Retinal pigment epithelial cell (primary cell): Measurements from ENCODE around the gene MAPK1IP1L.

Source experiments
- DNase-seq: peaks from one replicate; pipeline ENCODE4 v3.0.0-alpha.2; 2010; ENCODE audit warnings: low read depth
- H3K4me3 ChIP-seq: 2 replicates; pipeline ENCODE4 v1.5.1; 2011; ENCODE audit warnings: mild to moderate bottlenecking, low read length, control low read depth, moderate library complexity
- TF ChIP-seq, protein P1 (sequence below): conservative IDR thresholded peaks from 2 replicates; pipeline ENCODE4 v1.5.1; 2011; ENCODE audit warnings: low read depth, low read length, control low read depth, inconsistent platforms

MAPK1IP1L gene

DNA sequence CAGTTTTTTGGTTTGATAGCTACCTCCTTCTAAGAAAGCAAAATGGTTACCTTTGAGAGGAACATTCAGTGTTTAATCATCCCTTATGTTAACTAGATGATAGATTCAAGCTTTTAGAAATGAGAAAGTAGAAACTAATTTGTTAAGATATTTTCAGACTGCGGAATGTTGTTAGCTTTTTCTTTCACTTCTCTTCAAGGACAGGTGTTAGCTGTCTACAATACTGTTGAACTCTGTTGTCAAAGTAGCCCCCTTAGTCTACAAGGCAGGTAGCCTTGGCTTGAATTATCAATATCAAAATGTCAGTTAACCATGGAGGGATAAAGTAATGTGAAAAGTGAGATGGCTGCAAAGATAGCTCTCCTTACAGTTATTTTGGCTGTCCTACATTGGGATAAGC lies 14.8 kb downstream of the MAPK1IP1L start:
- TF ChIP-seq, protein P1, sequence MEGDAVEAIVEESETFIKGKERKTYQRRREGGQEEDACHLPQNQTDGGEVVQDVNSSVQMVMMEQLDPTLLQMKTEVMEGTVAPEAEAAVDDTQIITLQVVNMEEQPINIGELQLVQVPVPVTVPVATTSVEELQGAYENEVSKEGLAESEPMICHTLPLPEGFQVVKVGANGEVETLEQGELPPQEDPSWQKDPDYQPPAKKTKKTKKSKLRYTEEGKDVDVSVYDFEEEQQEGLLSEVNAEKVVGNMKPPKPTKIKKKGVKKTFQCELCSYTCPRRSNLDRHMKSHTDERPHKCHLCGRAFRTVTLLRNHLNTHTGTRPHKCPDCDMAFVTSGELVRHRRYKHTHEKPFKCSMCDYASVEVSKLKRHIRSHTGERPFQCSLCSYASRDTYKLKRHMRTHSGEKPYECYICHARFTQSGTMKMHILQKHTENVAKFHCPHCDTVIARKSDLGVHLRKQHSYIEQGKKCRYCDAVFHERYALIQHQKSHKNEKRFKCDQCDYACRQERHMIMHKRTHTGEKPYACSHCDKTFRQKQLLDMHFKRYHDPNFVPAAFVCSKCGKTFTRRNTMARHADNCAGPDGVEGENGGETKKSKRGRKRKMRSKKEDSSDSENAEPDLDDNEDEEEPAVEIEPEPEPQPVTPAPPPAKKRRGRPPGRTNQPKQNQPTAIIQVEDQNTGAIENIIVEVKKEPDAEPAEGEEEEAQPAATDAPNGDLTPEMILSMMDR, result no peak
- DNase-seq, result no peak
- no peak overlapping the region for H3K4me3 ChIP-seq

GRCh38 chr14:55070981-55071411 lies 19.5 kb downstream of the MAPK1IP1L start:
- TF ChIP-seq, protein P1, result no peak
- no peak for DNase-seq

GRCh38 chr14:55071870-55072640 lies 20.6 kb downstream of the MAPK1IP1L start:
- DNase-seq, result peak; percentile 89
- no peak overlapping the region for H3K4me3 ChIP-seq
- TF ChIP-seq, protein P1, result no peak

More at GRCh38 chr14:55070981-55071411, 19.5 kb downstream of the MAPK1IP1L start:
- no peak overlapping the region for H3K4me3 ChIP-seq

GRCh38 chr14:55073856-55074255 lies 22.4 kb downstream of the MAPK1IP1L start:
- H3K4me3 ChIP-seq, result no peak overlapping the region
- TF ChIP-seq, protein P1, result no peak
- DNase-seq, result peak; percentile 62

DNA sequence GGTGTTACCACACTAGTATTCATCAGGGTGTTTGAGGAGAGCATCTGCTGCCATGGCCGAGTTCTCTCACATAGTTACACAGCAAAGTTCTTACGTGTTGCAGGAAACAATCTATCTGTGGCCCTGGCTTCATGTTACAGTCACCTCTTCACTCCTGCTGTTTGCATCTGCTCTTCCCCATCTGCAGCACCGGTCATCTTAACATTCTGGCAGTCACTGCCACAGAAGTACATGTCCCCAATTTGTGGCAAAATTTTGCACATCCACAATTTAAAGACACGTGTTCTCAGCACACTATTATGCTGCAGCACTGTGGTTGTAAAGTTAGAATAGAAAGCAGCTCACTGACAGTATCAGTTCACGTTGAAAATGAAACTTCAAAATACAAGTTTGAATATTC lies 23.2 kb downstream of the MAPK1IP1L start:
- H3K4me3 ChIP-seq, result no peak overlapping the region
- TF ChIP-seq, protein P1, result no peak
- no peak for DNase-seq

DNA sequence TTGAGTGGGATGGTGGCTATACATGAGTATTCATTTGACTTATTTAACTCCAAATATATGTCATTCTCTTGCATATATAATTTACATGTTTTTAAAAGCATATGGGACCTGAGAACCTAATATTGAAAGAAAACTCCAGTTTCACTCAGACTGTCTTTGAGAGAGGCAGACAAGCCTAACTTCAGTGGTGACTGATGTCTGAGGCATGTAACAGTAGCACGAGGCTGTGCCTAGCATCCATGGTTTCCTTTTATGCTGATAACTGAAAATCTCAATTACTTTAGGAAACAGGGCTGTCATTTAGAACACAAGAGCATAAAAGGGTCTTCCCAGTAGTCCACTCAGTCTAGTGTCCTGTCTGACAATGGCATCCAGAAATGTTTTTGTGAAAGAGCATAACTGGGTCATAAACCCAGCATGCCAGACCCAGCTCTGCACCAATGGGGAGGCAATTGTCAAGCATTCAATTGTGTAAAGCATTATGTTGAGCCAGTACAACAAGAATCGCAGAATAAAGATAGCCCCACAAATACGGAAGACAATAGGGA lies 24.3 kb downstream of the MAPK1IP1L start:
- TF ChIP-seq, protein P1, result no peak
- no peak for DNase-seq
- H3K4me3 ChIP-seq, result no peak overlapping the region
